ENCODE data around the gene TUG1.

The TUG1 gene

DNA sequence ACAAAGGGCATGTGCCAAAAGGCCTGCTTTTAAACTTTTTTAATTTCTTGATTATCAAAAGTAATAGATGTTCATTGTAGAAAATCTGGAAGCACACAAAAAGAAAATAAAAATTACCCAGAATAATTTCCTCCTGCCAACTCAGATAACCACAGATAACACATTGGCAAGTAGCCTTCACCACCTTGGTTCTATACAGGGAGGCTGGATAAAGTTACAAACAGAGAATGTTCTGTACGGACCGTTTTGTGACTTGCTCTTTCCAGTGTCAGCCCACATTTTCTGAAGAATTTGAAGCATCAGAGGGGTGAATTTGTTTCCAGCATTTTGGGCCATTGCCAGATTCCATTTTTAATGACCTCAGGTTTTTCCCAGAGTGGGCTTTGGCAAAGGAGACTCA is 23.5 kb downstream of the TUG1 start:
- TF ChIP-seq JUND (IDR thresholded peaks at IDR 0.05; ENCODE audit: low read depth): no peak
- DNase-seq (ENCODE audit: low read depth in 1 of 2, low spot score in 1 of 2): no peak
- in situ Hi-C loops (cut with HindIII; ENCODE audit: low pct_unique_long_range_greater_than_20kb, low sequenced_read_pairs): no loop called here

DNA sequence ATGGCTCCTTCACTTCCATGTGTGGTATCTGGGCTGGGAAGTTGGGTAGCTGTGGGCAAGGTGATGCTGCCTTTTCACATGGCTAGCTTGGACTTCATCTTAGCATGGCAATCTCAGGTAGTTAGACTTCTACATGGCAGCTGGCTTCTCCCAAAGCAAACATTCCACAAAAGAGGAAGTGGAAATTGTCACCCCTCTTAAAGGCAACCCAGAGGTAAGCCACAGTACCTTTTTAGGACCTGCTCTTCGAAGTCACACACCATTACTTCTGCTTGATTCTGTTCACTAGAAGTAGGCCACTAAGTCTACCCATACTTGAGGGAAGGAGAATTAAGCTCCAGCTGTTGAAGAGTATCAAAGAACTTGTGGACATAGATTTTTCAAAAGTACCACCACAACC is 25.9 kb downstream of the TUG1 start:
- in situ Hi-C loops (cut with HindIII; ENCODE audit: low pct_unique_long_range_greater_than_20kb, low sequenced_read_pairs): no loop called here
- DNase-seq (ENCODE audit: low read depth in 1 of 2, low spot score in 1 of 2): no peak
- no peak for TF ChIP-seq JUND (IDR thresholded peaks at IDR 0.05; ENCODE audit: low read depth)

GRCh38 chr22:30996462-30996861 is 27.4 kb downstream of the TUG1 start:
- no peak for DNase-seq (ENCODE audit: low read depth in 1 of 2, low spot score in 1 of 2)
- TF ChIP-seq JUND (IDR thresholded peaks at IDR 0.05; ENCODE audit: low read depth): no peak
- in situ Hi-C loops (cut with HindIII; ENCODE audit: low pct_unique_long_range_greater_than_20kb, low sequenced_read_pairs): no loop called here

DNA sequence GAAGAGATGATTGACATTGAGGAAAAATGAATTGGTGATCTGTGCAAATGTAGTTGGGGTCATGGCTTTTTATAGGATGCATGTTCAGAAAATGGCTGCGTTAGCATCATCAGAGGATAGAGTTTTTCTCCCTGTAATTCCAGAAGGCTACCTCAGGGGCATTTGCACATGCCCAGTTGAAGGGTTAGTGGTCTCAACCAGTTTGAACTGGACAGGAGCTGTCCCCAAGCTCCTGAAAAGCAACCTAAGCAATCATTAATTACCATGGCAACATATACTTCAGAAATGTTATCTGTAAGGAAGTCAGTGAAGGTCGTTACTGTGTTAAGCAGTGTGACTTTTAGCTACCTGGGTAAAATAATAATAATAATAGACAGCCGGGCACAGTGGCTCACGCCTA is 29.3 kb downstream of the TUG1 start:
- DNase-seq (ENCODE audit: low read depth in 1 of 2, low spot score in 1 of 2): no peak
- in situ Hi-C loops (cut with HindIII; ENCODE audit: low pct_unique_long_range_greater_than_20kb, low sequenced_read_pairs): no loop called here
- no peak for TF ChIP-seq JUND (IDR thresholded peaks at IDR 0.05; ENCODE audit: low read depth)

DNA sequence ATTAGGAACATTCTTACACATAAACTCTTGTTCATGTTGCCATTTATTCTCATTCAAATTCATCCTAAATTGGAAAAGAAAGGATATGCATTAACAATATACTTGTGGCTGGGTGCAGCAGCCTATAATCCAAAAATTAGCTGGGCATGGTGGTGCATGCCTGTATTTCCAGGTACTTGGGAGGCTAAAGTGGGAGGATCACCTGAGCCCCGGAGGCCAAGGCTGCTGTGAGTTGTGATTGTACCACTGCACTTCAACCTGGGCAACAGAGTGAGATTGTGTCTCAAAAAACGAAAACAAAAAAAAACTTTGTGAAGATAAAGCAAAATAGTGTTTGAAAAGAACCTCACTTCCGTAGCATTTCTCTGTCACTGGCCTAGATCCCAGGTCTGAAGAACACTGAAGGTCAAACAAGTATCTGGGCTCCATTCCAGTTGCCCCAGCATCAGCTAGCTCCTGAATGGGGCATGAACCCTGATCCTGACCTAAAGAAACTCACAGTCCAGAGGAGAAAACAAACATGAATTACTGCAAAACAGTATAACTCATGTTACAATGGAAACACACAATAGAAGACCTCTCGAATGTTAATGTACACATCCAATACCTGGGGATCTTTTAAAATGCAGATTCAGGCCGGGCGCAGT is 32.2 kb downstream of the TUG1 start:
- in situ Hi-C loops (cut with HindIII; ENCODE audit: low pct_unique_long_range_greater_than_20kb, low sequenced_read_pairs): no loop called here
- no peak for DNase-seq (ENCODE audit: low read depth in 1 of 2, low spot score in 1 of 2)
- TF ChIP-seq JUND (IDR thresholded peaks at IDR 0.05; ENCODE audit: low read depth): no peak

DNA sequence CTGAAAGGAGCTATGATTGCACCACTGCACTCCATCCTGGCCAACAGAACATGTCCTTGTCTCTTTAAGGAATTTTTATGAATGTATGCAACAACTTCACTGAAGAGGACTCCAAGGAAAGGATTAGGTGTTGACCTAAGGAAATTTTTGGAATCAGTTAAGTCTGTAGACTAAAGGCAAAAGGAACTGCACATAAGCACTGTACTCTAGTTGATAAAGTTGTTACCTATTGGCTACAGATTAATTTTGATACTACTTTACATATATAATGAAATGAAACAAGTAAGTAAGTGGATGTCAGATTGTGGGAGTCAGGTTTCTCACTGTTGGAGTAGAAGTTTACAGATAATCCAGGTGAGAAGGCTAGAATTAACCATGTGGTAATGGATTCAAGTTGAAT is 36.5 kb downstream of the TUG1 start:
- in situ Hi-C loops (cut with HindIII; ENCODE audit: low pct_unique_long_range_greater_than_20kb, low sequenced_read_pairs): no loop called here
- no peak for DNase-seq (ENCODE audit: low read depth in 1 of 2, low spot score in 1 of 2)
- no peak for TF ChIP-seq JUND (IDR thresholded peaks at IDR 0.05; ENCODE audit: low read depth)

- in situ Hi-C loops (cut with HindIII; ENCODE audit: low pct_unique_long_range_greater_than_20kb, low sequenced_read_pairs): no loop called here
- peak in 1 of 2 experiments; percentile 51 for DNase-seq (ENCODE audit: low read depth in 1 of 2, low spot score in 1 of 2)
- TF ChIP-seq JUND (IDR thresholded peaks at IDR 0.05; ENCODE audit: low read depth): no peak
Measured at GRCh38 chr22:31019191-31019930, 50.3 kb downstream of the TUG1 start.

GRCh38 chr22:31020334-31020733 is 51.3 kb downstream of the TUG1 start:
- in situ Hi-C loops (cut with HindIII; ENCODE audit: low pct_unique_long_range_greater_than_20kb, low sequenced_read_pairs): no loop called here

GRCh38 chr22:31022516-31022915 is 53.5 kb downstream of the TUG1 start:
- in situ Hi-C loops (cut with HindIII; ENCODE audit: low pct_unique_long_range_greater_than_20kb, low sequenced_read_pairs): no loop called here
- no peak for TF ChIP-seq JUND (IDR thresholded peaks at IDR 0.05; ENCODE audit: low read depth)
- no peak for DNase-seq (ENCODE audit: low read depth in 1 of 2, low spot score in 1 of 2)

More at GRCh38 chr22:31020334-31020733, 51.3 kb downstream of the TUG1 start:
- DNase-seq (ENCODE audit: low read depth in 1 of 2, low spot score in 1 of 2): peak in 1 of 2 experiments; percentile 55
- TF ChIP-seq JUND (IDR thresholded peaks at IDR 0.05; ENCODE audit: low read depth): no peak

All from T47D (cell line).